HG03460 (cell line): ENCODE results near the gene ELP6.
"Not testable (repeated sequence)": the region's sequence is repeated elsewhere in the genome, so short reads cannot be mapped to it uniquely, and the experiment has no call there.

ENCODE experiments used
- ATAC-seq: cut with Tn5 transposase; IDR thresholded peaks from one replicate; pipeline ENCODE4 v1.9.1; 2021; ENCODE audit not compliant: unreplicated experiment

ELP6 gene

DNA sequence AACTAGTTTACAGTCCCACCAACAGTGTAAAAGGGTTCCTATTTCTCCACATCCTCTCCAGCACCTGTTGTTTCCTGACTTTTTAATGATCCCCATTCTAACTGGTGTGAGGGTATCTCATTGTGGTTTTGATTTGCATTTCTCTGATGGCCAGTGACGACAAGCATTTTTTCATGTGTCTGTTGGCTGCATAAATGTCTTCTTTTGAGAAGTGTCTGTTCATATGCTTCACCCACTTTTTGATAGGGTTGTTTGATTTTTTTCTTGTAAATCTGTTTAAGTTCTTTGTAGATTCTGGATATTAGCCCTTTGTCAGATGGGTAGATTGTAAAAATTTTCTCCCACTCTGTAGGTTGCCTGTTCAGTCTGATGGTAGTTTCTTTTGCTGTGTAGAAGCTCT, 45.2 kb downstream of the ELP6 start:
- ATAC-seq: not testable (repeated sequence)

GRCh38 chr3:47464588-47464987, 48.9 kb downstream of the ELP6 start:
- no peak for ATAC-seq

- ATAC-seq: not testable (repeated sequence)
These were observed 53.9 kb downstream of the ELP6 start for GRCh38 chr3:47459534-47460085.

DNA sequence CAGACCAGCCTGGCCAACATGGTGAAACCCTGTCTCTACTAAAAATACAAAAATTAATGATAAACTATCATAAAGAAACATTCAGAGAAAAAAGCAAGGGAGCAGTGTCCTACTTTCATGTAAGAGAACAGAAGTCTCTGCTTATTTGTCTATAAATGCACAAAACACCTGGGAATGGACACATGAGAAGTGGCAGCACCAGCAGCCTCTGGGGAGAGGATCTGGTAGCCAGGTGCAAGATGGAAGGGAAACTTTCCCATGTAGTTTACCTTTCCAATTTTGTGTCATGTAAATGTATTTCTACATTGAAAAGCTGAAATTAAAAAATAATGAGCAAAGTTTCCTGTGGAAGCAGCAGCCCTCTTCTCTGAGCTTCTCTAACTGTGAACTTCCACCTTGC, 56.5 kb downstream of the ELP6 start:
- no peak for ATAC-seq

GRCh38 chr3:47455806-47456452, 57.6 kb downstream of the ELP6 start:
- no peak for ATAC-seq

DNA sequence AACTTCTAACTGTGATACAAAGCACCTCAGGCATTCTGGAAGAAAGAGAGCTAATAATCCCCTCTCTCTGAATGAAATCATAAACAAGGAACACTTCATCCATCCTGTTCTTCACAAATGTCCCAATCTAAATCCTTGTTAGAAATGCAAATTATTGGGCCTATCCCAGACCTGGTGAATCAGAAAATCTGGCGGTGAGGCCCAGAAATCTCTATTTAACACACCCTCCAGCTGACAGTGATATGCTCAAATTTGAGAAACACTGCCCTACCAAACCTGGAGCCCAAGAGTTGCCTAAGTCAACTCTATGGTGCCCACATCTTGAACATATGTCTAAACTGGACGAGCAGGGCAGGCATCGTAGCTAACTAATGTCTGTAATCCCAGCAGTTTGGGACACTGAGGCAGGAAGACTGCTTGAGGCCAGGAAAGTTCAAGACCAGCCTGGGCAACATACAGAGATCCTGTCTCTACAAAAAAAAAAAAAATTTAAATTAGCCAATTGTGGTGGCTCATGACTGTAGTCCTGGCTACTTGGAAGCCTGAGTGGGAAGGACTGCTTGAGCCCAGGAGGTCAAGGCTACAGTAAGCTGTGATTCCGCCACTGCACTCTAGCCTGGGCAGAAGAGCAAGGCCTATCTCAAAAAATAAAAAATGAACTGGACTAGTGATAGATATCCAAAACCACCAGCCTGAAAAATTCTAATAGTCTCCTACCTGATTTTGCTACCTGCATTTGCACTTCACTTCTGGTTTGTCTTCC, 60.9 kb downstream of the ELP6 start:
- no peak for ATAC-seq
